GM19193 (cell line): ENCODE data around the gene ACTA1.

Experiments
- POLR2A ChIP-seq: IDR thresholded peaks from 4 replicates; pipeline ENCODE4 v1.6.1; 2011; ENCODE audit not compliant: insufficient read depth, insufficient read length; ENCODE audit errors: extremely low read depth

ACTA1 gene

GRCh38 chr1:229425564-229426159 is 8.2 kb downstream of the ACTA1 start:
- TF ChIP-seq POLR2A = no peak

- TF ChIP-seq POLR2A = no peak
These were observed 13.1 kb downstream of the ACTA1 start for GRCh38 chr1:229420765-229421164.

GRCh38 chr1:229420224-229420623 is 13.7 kb downstream of the ACTA1 start:
- no peak for TF ChIP-seq POLR2A

- no peak for TF ChIP-seq POLR2A
These were observed 21.8 kb downstream of the ACTA1 start for GRCh38 chr1:229412056-229412455.

GRCh38 chr1:229411434-229412055 is 22.3 kb downstream of the ACTA1 start:
- TF ChIP-seq POLR2A = no peak

GRCh38 chr1:229410692-229411433 is 23.0 kb downstream of the ACTA1 start:
- no peak for TF ChIP-seq POLR2A

GRCh38 chr1:229410370-229410691 is 23.6 kb downstream of the ACTA1 start:
- TF ChIP-seq POLR2A = no peak

GRCh38 chr1:229409616-229410369 is 24.1 kb downstream of the ACTA1 start:
- TF ChIP-seq POLR2A = no peak

- TF ChIP-seq POLR2A = no peak
These were observed 25.3 kb downstream of the ACTA1 start for GRCh38 chr1:229408458-229409037.

- TF ChIP-seq POLR2A = no peak
These were observed 26.5 kb downstream of the ACTA1 start for GRCh38 chr1:229407206-229408026.

- no peak for TF ChIP-seq POLR2A
These were observed 27.1 kb downstream of the ACTA1 start for GRCh38 chr1:229406798-229407197.

GRCh38 chr1:229403573-229403972 is 30.3 kb downstream of the ACTA1 start:
- no peak for TF ChIP-seq POLR2A

- no peak for TF ChIP-seq POLR2A
These were observed 30.9 kb downstream of the ACTA1 start for GRCh38 chr1:229402993-229403392.

- no peak for TF ChIP-seq POLR2A
These were observed 36.1 kb downstream of the ACTA1 start for GRCh38 chr1:229397762-229398161.
